Measurements from ENCODE around the gene SLC25A20.

The SLC25A20 gene

GRCh38 chr3:48879994-48880377 is 18.7 kb downstream of the SLC25A20 start:
- TF ChIP-seq, protein P1, sequence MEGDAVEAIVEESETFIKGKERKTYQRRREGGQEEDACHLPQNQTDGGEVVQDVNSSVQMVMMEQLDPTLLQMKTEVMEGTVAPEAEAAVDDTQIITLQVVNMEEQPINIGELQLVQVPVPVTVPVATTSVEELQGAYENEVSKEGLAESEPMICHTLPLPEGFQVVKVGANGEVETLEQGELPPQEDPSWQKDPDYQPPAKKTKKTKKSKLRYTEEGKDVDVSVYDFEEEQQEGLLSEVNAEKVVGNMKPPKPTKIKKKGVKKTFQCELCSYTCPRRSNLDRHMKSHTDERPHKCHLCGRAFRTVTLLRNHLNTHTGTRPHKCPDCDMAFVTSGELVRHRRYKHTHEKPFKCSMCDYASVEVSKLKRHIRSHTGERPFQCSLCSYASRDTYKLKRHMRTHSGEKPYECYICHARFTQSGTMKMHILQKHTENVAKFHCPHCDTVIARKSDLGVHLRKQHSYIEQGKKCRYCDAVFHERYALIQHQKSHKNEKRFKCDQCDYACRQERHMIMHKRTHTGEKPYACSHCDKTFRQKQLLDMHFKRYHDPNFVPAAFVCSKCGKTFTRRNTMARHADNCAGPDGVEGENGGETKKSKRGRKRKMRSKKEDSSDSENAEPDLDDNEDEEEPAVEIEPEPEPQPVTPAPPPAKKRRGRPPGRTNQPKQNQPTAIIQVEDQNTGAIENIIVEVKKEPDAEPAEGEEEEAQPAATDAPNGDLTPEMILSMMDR (IDR thresholded peaks at IDR 0.05; ENCODE audit: extremely low read depth, missing control alignments), result no peak
- DNase-seq (ENCODE audit: low spot score), result no peak

GRCh38 chr3:48879307-48879993 is 19.2 kb downstream of the SLC25A20 start:
- DNase-seq (ENCODE audit: low spot score), result peak; percentile 37
- TF ChIP-seq, protein P1 (IDR thresholded peaks at IDR 0.05; ENCODE audit: extremely low read depth, missing control alignments), result no peak

GRCh38 chr3:48877671-48878070 is 21.0 kb downstream of the SLC25A20 start:
- TF ChIP-seq, protein P1 (IDR thresholded peaks at IDR 0.05; ENCODE audit: extremely low read depth, missing control alignments), result no peak
- no peak for DNase-seq (ENCODE audit: low spot score)

DNA sequence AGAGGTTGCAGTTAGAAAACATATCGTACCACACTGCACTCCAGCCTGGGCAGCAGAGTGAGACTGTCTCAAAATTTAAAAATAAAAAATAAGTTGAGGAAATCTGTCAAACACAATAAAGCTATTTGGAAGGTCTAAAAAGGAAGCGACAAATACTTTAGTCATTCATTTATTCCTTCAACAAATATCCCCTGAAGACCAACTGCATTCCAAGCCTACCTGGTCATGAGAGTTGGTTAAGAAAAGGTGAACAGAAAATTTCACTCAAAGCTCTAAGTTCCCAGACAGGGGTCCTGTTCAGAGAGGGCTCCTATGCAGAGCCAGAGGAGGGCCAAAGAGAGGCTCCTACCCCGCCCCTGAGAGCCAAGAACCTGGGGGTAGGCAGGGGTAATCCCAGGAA is 35.6 kb downstream of the SLC25A20 start:
- TF ChIP-seq, protein P1 (IDR thresholded peaks at IDR 0.05; ENCODE audit: extremely low read depth, missing control alignments), result no peak
- DNase-seq (ENCODE audit: low spot score), result no peak

GRCh38 chr3:48859206-48859605 is 39.5 kb downstream of the SLC25A20 start:
- DNase-seq (ENCODE audit: low spot score), result no peak
- TF ChIP-seq, protein P1 (IDR thresholded peaks at IDR 0.05; ENCODE audit: extremely low read depth, missing control alignments), result no peak

- TF ChIP-seq, protein P1 (IDR thresholded peaks at IDR 0.05; ENCODE audit: extremely low read depth, missing control alignments), result no peak
- DNase-seq (ENCODE audit: low spot score), result no peak
Measured at GRCh38 chr3:48858709-48859108, 40.0 kb downstream of the SLC25A20 start.

DNA sequence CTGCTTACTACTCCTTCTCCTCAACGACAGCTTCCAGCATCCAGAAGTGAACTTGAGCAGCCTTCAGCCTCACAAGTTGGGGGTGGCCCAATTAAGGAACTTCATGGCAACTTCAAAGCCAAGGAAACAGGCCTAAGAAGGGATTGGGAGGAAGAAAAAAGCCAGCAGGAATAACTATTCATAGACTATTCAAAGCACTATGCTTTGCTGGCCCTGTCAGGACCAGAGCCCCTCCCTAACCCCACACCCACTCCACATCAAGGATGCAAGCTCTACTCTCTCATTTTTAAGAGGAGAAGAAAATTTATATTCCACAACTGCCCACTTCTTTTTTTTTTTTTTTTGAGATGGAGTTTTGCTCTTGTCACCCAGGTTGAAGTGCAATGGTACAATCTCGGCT is 41.0 kb downstream of the SLC25A20 start:
- TF ChIP-seq, protein P1 (IDR thresholded peaks at IDR 0.05; ENCODE audit: extremely low read depth, missing control alignments), result no peak
- no peak for DNase-seq (ENCODE audit: low spot score)
